HEK293 (cell line): ENCODE measurements around the gene PIP.
"Not testable (repeated sequence)": the region's sequence is repeated elsewhere in the genome, so short reads cannot be mapped to it uniquely, and the experiment has no call there.

Experiments
- CTCF ChIA-PET: fragments of 350-600 bp; formaldehyde crosslinking; extraction: SDS; loops from one replicate; lab custom pipeline; 2021; ENCODE audit warnings: antibody characterized with exemption; lab: Yijun Ruan, JAX
- POLR2A ChIA-PET: fragments of 300-600 bp; formaldehyde crosslinking; extraction: SDS; loops from one replicate; lab custom pipeline; 2020; ENCODE audit warnings: antibody characterized with exemption, inconsistent platforms; lab: Yijun Ruan, JAX
- H3K27ac ChIP-seq: fragments of 200-500 bp; sonication (Bioruptor generic); 2 replicates; pipeline ENCODE4 v1.5.1; 2014; ENCODE audit warnings: low read depth, low read length, control low read depth, inconsistent platforms; ENCODE audit errors: extremely low read depth
- H3K36me3 ChIP-seq, 2 experiments: fragments of 200-500 bp in 1 of 2; sonication (Bioruptor generic) in 1 of 2; 1 replicate in 1 of 2; 2 replicates in 1 of 2; pipeline ENCODE4 v1.5.1; 2014 to 2017; ENCODE audit warnings: inconsistent platforms in 2 of 2, low read length in 2 of 2; ENCODE audit not compliant: control insufficient read depth in 2 of 2, insufficient read depth in 1 of 2
- H3K4me1 ChIP-seq: fragments of 200-500 bp; sonication (Bioruptor generic); 2 replicates; pipeline ENCODE4 v1.5.1; 2014; ENCODE audit warnings: mild to moderate bottlenecking, low read length, inconsistent platforms; ENCODE audit not compliant: control insufficient read depth, insufficient read depth
- H3K4me3 ChIP-seq: 2 replicates; pipeline ENCODE4 v1.5.1; 2011; ENCODE audit warnings: low read depth, mild to moderate bottlenecking, control low read depth, low read length, moderate library complexity
- H3K9me3 ChIP-seq: fragments of 200-500 bp; sonication (Bioruptor generic); 2 replicates; pipeline ENCODE4 v1.5.1; 2014; ENCODE audit warnings: low read depth, low read length, inconsistent platforms; ENCODE audit not compliant: control insufficient read depth, insufficient read depth
- BCL11A ChIP-seq: fragments of 450-650 bp; formaldehyde crosslinking; IDR thresholded peaks from 2 replicates; pipeline ENCODE4 v1.5.1; 2016; ENCODE audit warnings: low read depth, missing biosample characterization, missing genetic modification characterization
- HOXA7 ChIP-seq: sonication (generic); formaldehyde crosslinking; IDR thresholded peaks from 2 replicates; pipeline ENCODE4 v1.8.1; 2022; ENCODE audit warnings: missing genetic modification reagents, borderline replicate concordance
- HOXC10 ChIP-seq: sonication (generic); formaldehyde crosslinking; IDR thresholded peaks from 2 replicates; pipeline ENCODE4 v1.8.1; 2023; ENCODE audit warnings: mild to moderate bottlenecking, missing genetic modification reagents
- HOXD13 ChIP-seq: sonication (generic); formaldehyde crosslinking; IDR thresholded peaks from 2 replicates; pipeline ENCODE4 v1.8.0; 2022; ENCODE audit warnings: missing genetic modification reagents, borderline replicate concordance
- KLF7 ChIP-seq: fragments of 450-650 bp; formaldehyde crosslinking; IDR thresholded peaks from 2 replicates; pipeline ENCODE4 v1.5.1; 2016; ENCODE audit warnings: missing biosample characterization, missing genetic modification characterization, borderline replicate concordance
- KLF9 ChIP-seq: fragments of 450-650 bp; formaldehyde crosslinking; IDR thresholded peaks from 2 replicates; pipeline ENCODE4 v1.5.1; 2016; ENCODE audit warnings: missing biosample characterization, missing genetic modification characterization, low read depth
- PRDM1 ChIP-seq: fragments of 450-650 bp; formaldehyde crosslinking; IDR thresholded peaks from 2 replicates; pipeline ENCODE4; 2016; ENCODE audit warnings: missing biosample characterization, missing genetic modification characterization
- ZEB2 ChIP-seq: fragments of 450-650 bp; formaldehyde crosslinking; IDR thresholded peaks from 2 replicates; pipeline ENCODE4 v1.5.1; 2016; ENCODE audit warnings: missing biosample characterization, missing genetic modification characterization
- ZIC2 ChIP-seq: fragments of 450-650 bp; formaldehyde crosslinking; IDR thresholded peaks from 2 replicates; pipeline ENCODE4 v1.5.1; 2016; ENCODE audit warnings: missing biosample characterization, missing genetic modification characterization
- ZNF114 ChIP-seq: fragments of 450-650 bp; formaldehyde crosslinking; IDR thresholded peaks from 2 replicates; pipeline ENCODE4 v1.5.0; 2017; ENCODE audit warnings: missing biosample characterization, missing genetic modification characterization
- ZNF404 ChIP-seq: fragments of 450-650 bp; formaldehyde crosslinking; IDR thresholded peaks from 2 replicates; pipeline ENCODE4 v1.5.1; 2017; ENCODE audit warnings: missing biosample characterization, missing genetic modification characterization
- ZNF514 ChIP-seq: fragments of 450-650 bp; formaldehyde crosslinking; IDR thresholded peaks from 2 replicates; pipeline ENCODE4 v1.5.1; 2016; ENCODE audit warnings: missing biosample characterization, missing genetic modification characterization
- ZNF621 ChIP-seq: fragments of 450-650 bp; formaldehyde crosslinking; IDR thresholded peaks from 2 replicates; pipeline ENCODE4 v1.5.1; 2017; ENCODE audit warnings: missing biosample characterization, missing genetic modification characterization
- ZNF623 ChIP-seq: fragments of 450-650 bp; formaldehyde crosslinking; IDR thresholded peaks from 2 replicates; pipeline ENCODE4 v1.5.1; 2016; ENCODE audit warnings: missing biosample characterization, missing genetic modification characterization
- ZNF624 ChIP-seq: fragments of 450-650 bp; formaldehyde crosslinking; IDR thresholded peaks from 2 replicates; pipeline ENCODE4 v1.5.1; 2017; ENCODE audit warnings: missing biosample characterization, missing genetic modification characterization
- ZNF654 ChIP-seq: fragments of 450-650 bp; formaldehyde crosslinking; IDR thresholded peaks from 2 replicates; pipeline ENCODE4 v1.5.1; 2016; ENCODE audit warnings: low read depth, missing biosample characterization, missing genetic modification characterization
- ZNF76 ChIP-seq: fragments of 450-650 bp; formaldehyde crosslinking; IDR thresholded peaks from 2 replicates; pipeline ENCODE4; 2016; ENCODE audit warnings: low read depth, missing biosample characterization, missing genetic modification characterization, borderline replicate concordance
- ZNF837 ChIP-seq: fragments of 450-650 bp; formaldehyde crosslinking; IDR thresholded peaks from 2 replicates; pipeline ENCODE4 v1.5.1; 2016; ENCODE audit warnings: missing biosample characterization, missing genetic modification characterization
- TF ChIP-seq, protein P1 (sequence below): fragments of 450-650 bp; formaldehyde crosslinking; IDR thresholded peaks from 2 replicates; pipeline ENCODE4 v1.5.1; 2017; ENCODE audit warnings: missing biosample characterization, missing genetic modification characterization
- TF ChIP-seq, protein P2 (sequence below): fragments of 450-650 bp; formaldehyde crosslinking; IDR thresholded peaks from 2 replicates; pipeline ENCODE4 v1.5.1; 2017; ENCODE audit warnings: missing biosample characterization, missing genetic modification characterization
- TF ChIP-seq, protein P3 (sequence below): fragments of 450-650 bp; formaldehyde crosslinking; IDR thresholded peaks from 2 replicates; pipeline ENCODE4 v1.5.1; 2016; ENCODE audit warnings: missing biosample characterization, missing genetic modification characterization

The PIP gene

GRCh38 chr7:143131781-143132180, at the start of gene PIP:
Gene PIP, plus strand, starts transcription at chr7:143132077. Its CDS starts 40 bp downstream, at chr7:143132117.
- Histone ChIP-seq H3K36me3 (no peaks in the 10 kb centered on the region), H3K4me1 (no peaks in the 10 kb centered on the region), H3K27ac (no peak within 1 kb of the TSS), H3K9me3 (no peaks in the 10 kb centered on the region), H3K4me3 (no peak within 1 kb of the TSS)
- no peak for TF ChIP-seq ZNF623 (tag by site-specific recombination)
- TF ChIP-seq HOXD13 (CRISPR knock-in tag): no peak
- TF ChIP-seq HOXC10 (CRISPR knock-in tag): no peak
- TF ChIP-seq ZNF404: no peak
- TF ChIP-seq, protein P1, sequence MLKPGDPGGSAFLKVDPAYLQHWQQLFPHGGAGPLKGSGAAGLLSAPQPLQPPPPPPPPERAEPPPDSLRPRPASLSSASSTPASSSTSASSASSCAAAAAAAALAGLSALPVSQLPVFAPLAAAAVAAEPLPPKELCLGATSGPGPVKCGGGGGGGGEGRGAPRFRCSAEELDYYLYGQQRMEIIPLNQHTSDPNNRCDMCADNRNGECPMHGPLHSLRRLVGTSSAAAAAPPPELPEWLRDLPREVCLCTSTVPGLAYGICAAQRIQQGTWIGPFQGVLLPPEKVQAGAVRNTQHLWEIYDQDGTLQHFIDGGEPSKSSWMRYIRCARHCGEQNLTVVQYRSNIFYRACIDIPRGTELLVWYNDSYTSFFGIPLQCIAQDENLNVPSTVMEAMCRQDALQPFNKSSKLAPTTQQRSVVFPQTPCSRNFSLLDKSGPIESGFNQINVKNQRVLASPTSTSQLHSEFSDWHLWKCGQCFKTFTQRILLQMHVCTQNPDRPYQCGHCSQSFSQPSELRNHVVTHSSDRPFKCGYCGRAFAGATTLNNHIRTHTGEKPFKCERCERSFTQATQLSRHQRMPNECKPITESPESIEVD (tag by site-specific recombination): no peak
- no peak for TF ChIP-seq ZNF76 (tag by site-specific recombination)
- TF ChIP-seq, protein P2, sequence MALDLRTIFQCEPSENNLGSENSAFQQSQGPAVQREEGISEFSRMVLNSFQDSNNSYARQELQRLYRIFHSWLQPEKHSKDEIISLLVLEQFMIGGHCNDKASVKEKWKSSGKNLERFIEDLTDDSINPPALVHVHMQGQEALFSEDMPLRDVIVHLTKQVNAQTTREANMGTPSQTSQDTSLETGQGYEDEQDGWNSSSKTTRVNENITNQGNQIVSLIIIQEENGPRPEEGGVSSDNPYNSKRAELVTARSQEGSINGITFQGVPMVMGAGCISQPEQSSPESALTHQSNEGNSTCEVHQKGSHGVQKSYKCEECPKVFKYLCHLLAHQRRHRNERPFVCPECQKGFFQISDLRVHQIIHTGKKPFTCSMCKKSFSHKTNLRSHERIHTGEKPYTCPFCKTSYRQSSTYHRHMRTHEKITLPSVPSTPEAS (tag by site-specific recombination): no peak
- TF ChIP-seq ZNF654 (tag by site-specific recombination): no peak
- TF ChIP-seq BCL11A (tag by site-specific recombination): no peak
- no peak for TF ChIP-seq ZEB2 (tag by site-specific recombination)
- TF ChIP-seq HOXA7: no peak
- TF ChIP-seq ZNF514 (tag by site-specific recombination): no peak
- TF ChIP-seq ZIC2 (tag by site-specific recombination): no peak
- no peak for TF ChIP-seq ZNF624 (tag by site-specific recombination)
- no peak for TF ChIP-seq ZNF837 (tag by site-specific recombination)
- no peak for TF ChIP-seq PRDM1
- no peak for TF ChIP-seq ZNF114 (tag by site-specific recombination)
- no peak for TF ChIP-seq KLF9 (tag by site-specific recombination)
- no peak for TF ChIP-seq ZNF621 (tag by site-specific recombination)
- ChIA-PET POLR2A (no interaction called here), CTCF (interaction anchor here (0.7 to 1.0 kb wide), 2 partner anchors 12 to 83 kb away, joined by 3 read pairs; no protein-coding TSS in a partner anchor)

DNA sequence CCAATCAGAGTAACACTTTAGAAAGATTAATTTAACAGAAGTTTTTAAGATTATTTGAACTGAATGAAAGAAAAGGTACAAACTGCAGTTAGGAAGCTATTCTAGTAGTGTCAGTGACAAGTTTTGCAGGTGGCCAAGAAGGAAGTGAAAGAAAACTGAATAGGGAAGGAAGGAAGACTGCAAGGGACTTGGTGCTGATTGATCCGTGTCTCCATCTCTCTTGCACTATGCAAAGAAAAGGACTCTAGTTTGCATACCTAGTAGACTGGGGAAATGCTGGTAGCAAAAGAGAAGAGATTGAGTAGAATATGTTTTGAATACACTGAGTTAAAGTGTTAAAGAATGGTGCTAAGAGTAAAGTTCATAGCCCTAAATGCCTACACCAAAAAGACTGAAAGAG, 46.8 kb upstream of the PIP start:
- CTCF ChIA-PET: no interaction called here
- Histone ChIP-seq H3K27ac (no peak overlapping the region), H3K36me3 (no peaks in the 10 kb centered on the region), H3K9me3 (no peaks in the 10 kb centered on the region)
- TF ChIP-seq KLF7 (tag by site-specific recombination): no peak
- TF ChIP-seq, protein P3, sequence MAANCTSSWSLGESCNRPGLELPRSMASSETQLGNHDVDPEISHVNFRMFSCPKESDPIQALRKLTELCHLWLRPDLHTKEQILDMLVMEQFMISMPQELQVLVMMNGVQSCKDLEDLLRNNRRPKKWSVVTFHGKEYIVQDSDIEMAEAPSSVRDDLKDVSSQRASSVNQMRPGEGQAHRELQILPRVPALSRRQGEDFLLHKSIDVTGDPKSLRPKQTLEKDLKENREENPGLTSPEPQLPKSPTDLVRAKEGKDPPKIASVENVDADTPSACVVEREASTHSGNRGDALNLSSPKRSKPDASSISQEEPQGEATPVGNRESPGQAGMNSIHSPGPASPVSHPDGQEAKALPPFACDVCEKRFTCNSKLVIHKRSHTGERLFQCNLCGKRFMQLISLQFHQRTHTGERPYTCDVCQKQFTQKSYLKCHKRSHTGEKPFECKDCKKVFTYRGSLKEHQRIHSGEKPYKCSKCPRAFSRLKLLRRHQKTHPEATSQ: no peak
- TF ChIP-seq, all 188 proteins: peak for 0
- POLR2A ChIA-PET: no interaction called here
- H3K4me1 ChIP-seq: no peaks in the 10 kb centered on the region
- no peak overlapping the region for H3K4me3 ChIP-seq

GRCh38 chr7:143085610-143086009, 46.3 kb upstream of the PIP start:
- CTCF ChIA-PET: interaction anchor here (0.6 to 0.7 kb wide), 2 partner anchors 129 to 130 kb away, joined by 3 read pairs; no protein-coding TSS in a partner anchor
- not testable (repeated sequence) for H3K27ac ChIP-seq

GRCh38 chr7:143088549-143089231, 43.2 kb upstream of the PIP start:
- POLR2A ChIA-PET, H3K4me3 ChIP-seq, CTCF ChIA-PET: not testable (repeated sequence)

More at GRCh38 chr7:143085610-143086009, 46.3 kb upstream of the PIP start:
- H3K4me1 ChIP-seq, H3K9me3 ChIP-seq, H3K4me3 ChIP-seq, H3K36me3 ChIP-seq, POLR2A ChIA-PET: not testable (repeated sequence)

More at GRCh38 chr7:143088549-143089231, 43.2 kb upstream of the PIP start:
- not testable (repeated sequence) for H3K9me3 ChIP-seq, H3K27ac ChIP-seq, H3K4me1 ChIP-seq, H3K36me3 ChIP-seq
